KMS-11 (cell line): ENCODE measurements around the gene ACMSD.

ENCODE experiments used
- H2AFZ ChIP-seq: fragments of 200-600 bp; sonication (generic); 2 replicates; pipeline ENCODE4 v1.6.1; 2016; ENCODE audit warnings: antibody characterized with exemption, mixed run types, low read depth
- H3K27ac ChIP-seq: fragments of 200-600 bp; sonication (generic); 2 replicates; pipeline ENCODE4 v1.6.1; 2016; ENCODE audit warnings: mild to moderate bottlenecking, mixed run types
- H3K27me3 ChIP-seq: fragments of 200-600 bp; sonication (generic); 2 replicates; pipeline ENCODE4 v1.6.1; 2017; ENCODE audit warnings: mild to moderate bottlenecking, low read depth, mixed run types, moderate library complexity; ENCODE audit not compliant: insufficient read depth
- H3K36me3 ChIP-seq: fragments of 200-600 bp; sonication (generic); 2 replicates; pipeline ENCODE4 v1.6.1; 2017; ENCODE audit warnings: mild to moderate bottlenecking, mixed run types; ENCODE audit not compliant: insufficient read depth
- H3K4me1 ChIP-seq: fragments of 200-600 bp; sonication (generic); 2 replicates; pipeline ENCODE4 v1.6.1; 2016; ENCODE audit warnings: mild to moderate bottlenecking, low read depth, mixed run types; ENCODE audit not compliant: poor library complexity, severe bottlenecking
- H3K4me2 ChIP-seq: fragments of 200-600 bp; sonication (generic); 2 replicates; pipeline ENCODE4 v1.7.0; 2016; ENCODE audit warnings: mild to moderate bottlenecking, mixed run types
- H3K4me3 ChIP-seq: fragments of 200-600 bp; sonication (generic); IDR thresholded peaks from 2 replicates; pipeline ENCODE4 v1.6.1; 2017; ENCODE audit warnings: low read depth, low read length, mixed read lengths; ENCODE audit not compliant: insufficient read depth
- H3K79me2 ChIP-seq: fragments of 200-600 bp; sonication (generic); 2 replicates; pipeline ENCODE4 v1.6.1; 2016; ENCODE audit warnings: low read depth, mixed run types; ENCODE audit not compliant: insufficient read depth
- H3K9ac ChIP-seq: fragments of 200-600 bp; sonication (generic); 2 replicates; pipeline ENCODE4 v1.6.1; 2016; ENCODE audit warnings: mild to moderate bottlenecking, mixed run types
- H4K20me1 ChIP-seq: fragments of 200-600 bp; sonication (generic); 2 replicates; pipeline ENCODE4 v1.6.1; 2016; ENCODE audit warnings: mild to moderate bottlenecking, mixed run types; ENCODE audit not compliant: insufficient read depth
- CTCF ChIP-seq: fragments of 200-600 bp; sonication (generic); conservative IDR thresholded peaks from 2 replicates; pipeline ENCODE4 v1.6.1; 2017; ENCODE audit warnings: low read depth, mild to moderate bottlenecking, antibody characterized with exemption, low read length, moderate library complexity, mixed read lengths

Gene ACMSD

GRCh38 chr2:134949981-134950708, 111.7 kb downstream of the ACMSD start:
- no peaks in the 10 kb centered on the region for H3K4me1 ChIP-seq
- no peaks in the 10 kb centered on the region for H3K27me3 ChIP-seq
- H3K36me3 ChIP-seq: peaks cover 7% of the 10 kb centered on the region; the same call in 1 of the 2 replicates
- no peak overlapping the region for H2AFZ ChIP-seq
- H3K4me3 ChIP-seq: no peak overlapping the region
- no peak overlapping the region for H3K27ac ChIP-seq
- no peaks in the 10 kb centered on the region for H4K20me1 ChIP-seq
- no peak overlapping the region for H3K9ac ChIP-seq
- no peak for TF ChIP-seq CTCF
- 0 out of 2 replicates have a peak, but pooled peaks cover 5% of the 10 kb centered on the region for H3K79me2 ChIP-seq
- no peak overlapping the region for H3K4me2 ChIP-seq

GRCh38 chr2:134950886-134951285, 112.5 kb downstream of the ACMSD start:
- peaks cover 7% of the 10 kb centered on the region; the same call in 1 of the 2 replicates for H3K36me3 ChIP-seq
- H3K27me3 ChIP-seq: no peaks in the 10 kb centered on the region
- H3K9ac ChIP-seq: no peak overlapping the region
- no peak overlapping the region for H3K27ac ChIP-seq
- H3K4me2 ChIP-seq: no peak overlapping the region
- no peaks in the 10 kb centered on the region for H4K20me1 ChIP-seq
- H3K79me2 ChIP-seq: 0 out of 2 replicates have a peak, but pooled peaks cover 5% of the 10 kb centered on the region
- H3K4me3 ChIP-seq: no peak overlapping the region
- TF ChIP-seq CTCF: no peak
- H2AFZ ChIP-seq: no peak overlapping the region
- no peaks in the 10 kb centered on the region for H3K4me1 ChIP-seq
